GM19025 (cell line): Measurements from ENCODE around the gene HIGD1B.

Source experiments
- ATAC-seq: cut with Tn5 transposase; IDR thresholded peaks from one replicate; pipeline ENCODE4 v1.9.1; 2021; ENCODE audit warnings: mild to moderate bottlenecking, low read depth, moderate library complexity; ENCODE audit not compliant: unreplicated experiment

HIGD1B gene

GRCh38 chr17:44875761-44876160 lies 28.1 kb downstream of the HIGD1B start:
- ATAC-seq = no peak

DNA sequence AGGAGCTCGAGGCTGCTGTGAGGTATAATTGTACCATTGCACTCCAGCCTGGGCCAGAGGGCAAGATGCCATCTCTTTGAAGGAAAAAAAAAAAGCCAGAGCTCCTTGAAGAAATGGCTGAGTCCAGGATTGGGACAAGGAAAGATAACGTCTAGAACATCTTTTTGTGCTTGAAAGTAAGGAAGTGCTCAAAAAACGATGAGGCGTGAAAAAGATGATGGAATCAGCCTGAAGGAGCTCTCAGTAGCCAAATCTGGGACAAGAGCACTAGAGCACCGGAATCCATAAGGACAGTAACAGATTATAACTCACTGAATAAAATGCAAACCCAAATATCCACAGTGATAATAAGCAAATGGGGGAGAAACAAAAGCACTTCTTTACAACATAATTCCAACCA lies 29.4 kb downstream of the HIGD1B start:
- ATAC-seq = no peak

DNA sequence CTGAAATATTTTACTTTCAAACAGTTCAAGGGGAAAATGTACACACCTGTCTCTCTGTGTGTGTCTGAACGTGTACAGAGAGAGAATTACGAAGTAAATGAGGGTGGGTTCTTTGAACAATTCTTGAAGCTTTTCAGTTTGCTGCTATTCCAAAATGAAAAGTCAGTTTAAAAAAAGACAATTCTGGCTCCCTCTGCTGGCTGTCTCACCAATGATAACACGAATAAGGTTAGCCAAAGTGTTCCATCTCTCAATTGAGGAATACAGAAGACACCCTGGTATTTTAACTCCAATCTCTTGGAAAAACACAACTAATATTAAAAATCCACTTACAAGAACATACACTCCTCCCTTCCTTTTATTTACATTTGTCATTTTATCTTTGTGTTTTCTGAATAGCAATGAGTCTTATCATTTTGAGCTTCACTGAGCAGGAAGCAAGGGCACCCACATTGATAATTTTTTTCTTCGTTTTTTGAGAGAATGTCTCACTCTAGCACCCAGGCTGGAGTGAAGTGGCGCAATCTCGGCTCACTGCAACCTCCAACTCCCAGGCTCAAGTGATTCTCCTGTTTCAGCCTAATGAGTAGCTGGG lies 31.0 kb downstream of the HIGD1B start:
- no peak for ATAC-seq

- no peak for ATAC-seq
Observed at GRCh38 chr17:44879376-44879775, 31.7 kb downstream of the HIGD1B start.

GRCh38 chr17:44880062-44880461 lies 32.4 kb downstream of the HIGD1B start:
- ATAC-seq = no peak

GRCh38 chr17:44881145-44881544 lies 33.5 kb downstream of the HIGD1B start:
- ATAC-seq = no peak

DNA sequence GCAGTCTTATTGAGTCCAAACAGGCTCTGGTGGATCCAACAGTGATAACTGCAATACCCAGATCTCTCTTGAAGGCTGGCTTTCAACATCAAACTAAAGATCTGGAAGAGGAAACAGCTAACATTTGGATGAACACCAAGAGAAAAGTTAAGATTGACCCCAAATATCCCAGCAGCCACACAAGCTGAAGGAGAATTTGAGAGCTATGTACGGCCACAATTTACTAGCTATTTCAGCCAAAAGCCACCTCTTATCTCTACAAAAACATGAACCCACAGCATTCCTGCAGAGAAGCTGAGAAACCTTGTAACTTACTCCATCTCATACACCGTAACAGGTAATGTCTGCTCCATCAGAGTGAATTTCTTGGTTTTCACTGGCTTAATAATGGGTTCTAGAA lies 37.3 kb downstream of the HIGD1B start:
- no peak for ATAC-seq

- ATAC-seq = no peak
Observed at GRCh38 chr17:44887016-44887415, 39.3 kb downstream of the HIGD1B start.

GRCh38 chr17:44887971-44888954 lies 40.6 kb downstream of the HIGD1B start:
- no peak for ATAC-seq

GRCh38 chr17:44889003-44889402 lies 41.3 kb downstream of the HIGD1B start:
- ATAC-seq = no peak

DNA sequence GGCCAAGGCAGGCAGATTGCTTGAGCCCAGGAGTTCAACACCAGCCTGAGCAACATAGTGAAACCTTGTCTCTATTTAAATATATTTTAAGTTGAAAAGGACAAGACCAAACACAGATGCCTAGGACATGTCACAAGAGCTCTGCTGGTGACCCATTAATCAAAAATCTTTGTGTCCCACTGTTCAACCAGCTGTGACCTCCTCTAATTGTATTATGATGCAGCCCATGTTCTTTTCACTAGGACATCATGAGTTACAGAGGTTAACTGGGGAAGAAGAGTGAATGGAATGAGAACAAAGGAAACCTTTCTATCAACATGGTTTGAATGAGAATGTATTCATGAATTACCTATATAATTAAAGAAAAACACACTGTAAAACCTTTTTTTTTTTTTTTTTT lies 44.6 kb downstream of the HIGD1B start:
- ATAC-seq = no peak

GRCh38 chr17:44894642-44895041 lies 47.0 kb downstream of the HIGD1B start:
- ATAC-seq = no peak

- ATAC-seq = no peak
Observed at GRCh38 chr17:44898768-44899073, 51.0 kb downstream of the HIGD1B start.

DNA sequence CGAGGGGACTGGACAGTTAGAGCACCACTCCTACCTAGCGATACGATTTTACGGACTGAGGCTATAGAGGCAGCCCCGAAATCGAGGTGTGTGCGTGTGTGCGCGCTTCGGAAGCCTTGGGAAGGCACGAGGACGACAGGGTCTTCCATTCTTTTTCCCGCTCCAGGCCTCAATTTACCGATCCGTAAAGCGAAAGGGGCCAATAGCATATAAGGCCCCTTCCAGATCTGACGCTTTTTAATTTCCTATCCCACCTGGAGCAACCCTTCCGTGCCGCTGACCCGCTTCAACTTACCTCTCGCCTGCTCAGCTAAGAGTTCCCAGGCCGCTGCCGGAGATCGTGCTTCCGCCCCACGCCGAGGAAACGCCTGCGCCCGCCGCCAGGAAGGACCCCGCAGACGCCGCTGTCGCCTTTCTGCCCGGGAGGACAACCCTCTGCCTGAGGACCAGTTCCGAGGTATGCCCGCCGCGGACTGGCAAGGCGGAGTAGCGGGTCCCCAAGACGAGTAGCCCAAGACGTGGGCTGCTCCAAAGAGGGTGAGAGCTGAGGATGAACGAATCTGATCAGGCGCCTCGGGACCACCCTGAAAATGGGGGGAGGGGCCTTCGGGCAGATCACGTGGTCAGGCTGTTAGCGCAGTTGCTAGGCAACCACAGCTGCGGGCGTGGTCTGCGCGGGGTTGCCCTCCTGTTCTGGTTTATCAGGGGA lies 51.5 kb downstream of the HIGD1B start, which contains the start of gene EFTUD2:
EFTUD2 (minus strand) TSS at position 372 of the 709 bp plus-strand sequence. CDS start 4,924 bp downstream, outside the sequence.
- ATAC-seq = peak; percentile 64
